Dermis blood vessel endothelial cell (primary cell): ENCODE results near the gene POR. TPM values are rescaled to one million over a fixed set of nuclear protein-coding genes. Genes with fewer than 3 reads are reported as not detected.
"Not testable (repeated sequence)": the region's sequence is repeated elsewhere in the genome, so short reads cannot be mapped to it uniquely, and the experiment has no call there.

Experiments used
- DNase-seq: peaks from one replicate; pipeline ENCODE4 v3.0.0; 2010
- total RNA-seq: library from RNA; depleted of rRNA; stranded (reverse); fragments of >200 nt; gene quantifications from 2 replicates; pipeline ENCODE4 v1.2.3, GENCODE V29; 2014

Gene POR
- total RNA-seq = 87.0 and 102 TPM in 2 replicates

GRCh38 chr7:75914655-75915415 is at the start of gene POR:
POR (plus strand) TSS chr7:75915155; CDS start chr7:75954002, 38,847 bp downstream.
- DNase-seq = peak; percentile 96

- no peak for DNase-seq
Measured at GRCh38 chr7:75866114-75866488, 48.9 kb upstream of the POR start.

GRCh38 chr7:75866489-75867389 is 48.2 kb upstream of the POR start:
- DNase-seq = peak; percentile 81

DNA sequence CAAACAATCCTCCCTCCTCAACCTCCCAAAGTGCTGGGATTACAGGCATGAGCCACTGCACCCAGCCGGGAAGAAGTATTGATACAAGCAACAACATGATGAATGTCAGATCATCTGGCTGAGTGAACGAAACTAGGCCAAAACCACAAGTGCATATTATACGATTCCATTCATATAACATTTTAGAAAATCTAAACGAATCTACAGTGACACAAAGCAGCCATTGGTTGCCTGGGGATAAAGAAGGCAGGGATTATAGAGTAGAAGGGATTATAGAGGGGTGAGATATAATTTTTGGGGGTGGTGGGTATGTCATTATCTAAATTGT is 47.6 kb upstream of the POR start:
- DNase-seq = no peak

DNA sequence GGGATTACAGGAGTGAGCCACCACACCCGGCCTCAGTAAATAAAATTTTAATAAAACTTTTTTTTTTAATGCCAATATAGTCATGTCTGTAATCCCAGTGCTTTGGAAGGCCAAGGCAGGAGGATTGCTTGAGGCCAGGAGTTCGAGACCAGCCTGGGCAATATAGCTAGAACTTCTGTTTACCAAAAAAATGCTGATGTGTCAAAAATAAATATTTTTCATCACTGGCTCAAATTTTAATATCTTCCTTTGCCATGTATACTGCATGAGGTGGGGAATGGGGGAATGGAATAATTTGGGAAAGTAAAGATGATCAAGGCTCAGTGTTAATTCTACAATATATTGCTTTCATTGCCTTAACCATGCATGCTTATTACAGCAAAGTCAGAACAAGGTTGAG is 46.8 kb upstream of the POR start:
- DNase-seq = no peak

GRCh38 chr7:75869776-75870379 is 45.1 kb upstream of the POR start:
- DNase-seq = no peak

GRCh38 chr7:75870557-75871161 is 44.3 kb upstream of the POR start:
- DNase-seq = no peak

- DNase-seq = peak; percentile 37
Measured at GRCh38 chr7:75872073-75872782, 42.7 kb upstream of the POR start.

DNA sequence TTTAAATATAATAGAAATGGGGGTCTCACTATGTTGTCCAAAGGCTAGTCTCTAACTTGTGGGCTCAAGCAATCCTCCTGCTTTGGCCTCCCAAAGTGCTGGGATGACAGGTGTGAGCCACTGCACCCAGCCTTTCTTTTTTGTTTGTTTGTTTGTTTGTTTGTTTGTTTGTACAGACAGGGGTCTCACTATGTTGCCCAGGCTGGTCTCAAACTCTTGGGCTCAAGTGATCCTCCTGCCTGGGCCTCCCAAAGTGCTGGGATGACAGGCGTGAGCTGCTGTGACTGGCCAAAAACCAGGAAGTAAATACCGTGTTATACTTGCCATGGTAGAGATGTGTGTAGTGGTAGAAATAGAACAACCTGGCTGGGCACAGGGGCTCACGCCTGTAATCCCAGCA is 40.8 kb upstream of the POR start:
- DNase-seq = not testable (repeated sequence)

GRCh38 chr7:75875113-75876080 is 39.6 kb upstream of the POR start:
- no peak for DNase-seq

GRCh38 chr7:75876126-75876881 is 38.7 kb upstream of the POR start:
- DNase-seq = no peak

DNA sequence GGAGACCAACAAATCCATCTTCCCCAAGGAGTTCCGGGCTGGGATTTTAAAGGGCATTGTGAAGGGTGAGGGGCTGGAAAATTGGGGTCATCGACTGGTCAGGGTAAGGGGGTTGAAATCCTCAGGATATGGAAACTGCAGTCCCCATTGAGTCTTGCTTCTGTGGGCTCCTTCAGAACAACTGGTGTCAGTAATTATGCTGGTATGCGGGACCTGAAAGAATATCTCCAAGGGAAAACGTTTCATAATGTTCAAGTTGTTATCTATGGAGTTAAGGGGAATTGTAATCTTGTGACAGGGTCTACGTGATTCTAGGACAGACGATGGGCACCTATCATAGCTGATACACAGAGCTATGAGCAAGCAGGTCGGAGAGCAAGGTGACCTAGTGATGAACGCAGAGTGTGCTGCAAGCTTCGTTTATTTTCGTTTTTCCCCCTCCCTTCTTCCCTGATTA is 36.6 kb upstream of the POR start:
- DNase-seq = no peak

DNA sequence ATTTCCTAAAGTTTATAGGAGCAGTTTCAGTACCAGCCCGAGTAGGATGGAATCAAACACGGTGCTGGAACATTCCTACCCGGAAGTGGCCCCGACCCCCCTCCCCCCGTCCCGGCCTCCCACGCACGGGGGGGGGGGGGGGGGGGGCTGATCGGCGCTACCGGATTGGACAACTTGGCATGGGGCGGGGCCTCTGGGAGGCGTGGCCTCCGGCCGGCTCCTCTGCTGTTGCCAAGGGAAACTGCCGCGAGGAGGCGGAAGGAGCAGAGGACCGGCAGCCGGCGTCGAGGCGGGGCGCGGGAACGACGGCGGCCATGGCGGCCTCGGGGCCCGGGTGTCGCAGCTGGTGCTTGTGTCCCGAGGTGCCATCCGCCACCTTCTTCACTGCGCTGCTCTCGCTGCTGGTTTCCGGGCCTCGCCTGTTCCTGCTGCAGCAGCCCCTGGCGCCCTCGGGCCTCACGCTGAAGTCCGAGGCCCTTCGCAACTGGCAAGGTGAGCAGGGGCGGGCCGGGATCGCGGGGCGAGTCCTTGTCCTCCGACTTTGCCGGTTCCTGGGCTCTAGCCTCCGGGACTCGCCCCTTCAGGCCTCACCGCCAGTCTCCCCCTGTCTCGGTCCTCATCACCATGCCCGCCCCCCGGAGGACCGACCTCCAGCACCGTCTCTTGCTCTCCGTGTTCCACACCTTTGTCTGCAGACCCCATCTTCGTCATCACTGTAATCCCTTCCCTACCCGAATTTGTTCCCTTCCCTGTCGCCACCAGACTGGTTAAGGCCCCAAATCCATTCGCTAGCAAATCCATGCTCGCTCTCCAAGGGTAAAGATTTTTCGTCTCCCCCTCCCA is 36.0 kb upstream of the POR start, which contains the start of gene RHBDD2:
Gene RHBDD2 (plus strand): TSS at position 266 of the 843 bp plus-strand sequence. CDS start 49 bp downstream, at position 315.
- peak; percentile 94 for DNase-seq

- peak; percentile 31 for DNase-seq
Measured at GRCh38 chr7:75879771-75880184, 35.2 kb upstream of the POR start.

- no peak for DNase-seq
Measured at GRCh38 chr7:75880242-75880641, 34.7 kb upstream of the POR start.

GRCh38 chr7:75881436-75882095 is 33.4 kb upstream of the POR start:
- no peak for DNase-seq

- not testable (repeated sequence) for DNase-seq
Measured at GRCh38 chr7:75883265-75883824, 31.6 kb upstream of the POR start.

DNA sequence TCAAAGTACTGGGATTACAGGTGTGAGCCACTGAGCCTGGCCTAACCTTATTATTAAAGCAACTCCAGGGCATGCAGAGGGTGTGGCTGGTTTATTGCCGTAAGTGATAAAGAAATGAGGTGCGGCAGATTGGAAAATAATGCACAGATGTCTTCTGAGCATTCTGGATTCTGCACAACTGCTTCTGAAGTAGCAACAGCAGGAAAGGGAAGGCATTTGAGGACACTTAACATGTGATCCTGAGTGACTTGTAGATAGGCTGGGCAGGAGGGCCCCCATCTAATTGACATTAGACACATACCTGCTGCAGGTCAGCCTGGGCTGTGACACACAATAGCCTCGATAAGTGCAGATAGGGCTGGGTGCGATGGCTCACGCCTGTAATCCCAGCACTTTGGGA is 30.5 kb upstream of the POR start:
- no peak for DNase-seq
